Measurements from ENCODE around the gene RAB34. TPM values are rescaled to one million over a fixed set of nuclear protein-coding genes. Genes with fewer than 3 reads are reported as not detected.
A peak's percentile ranks its signal among the peaks of the same experiment; 100 is the strongest.

RAB34 gene
- total RNA-seq, 2 experiments from 2014 or later = 7.6 to 8.2 TPM

DNA sequence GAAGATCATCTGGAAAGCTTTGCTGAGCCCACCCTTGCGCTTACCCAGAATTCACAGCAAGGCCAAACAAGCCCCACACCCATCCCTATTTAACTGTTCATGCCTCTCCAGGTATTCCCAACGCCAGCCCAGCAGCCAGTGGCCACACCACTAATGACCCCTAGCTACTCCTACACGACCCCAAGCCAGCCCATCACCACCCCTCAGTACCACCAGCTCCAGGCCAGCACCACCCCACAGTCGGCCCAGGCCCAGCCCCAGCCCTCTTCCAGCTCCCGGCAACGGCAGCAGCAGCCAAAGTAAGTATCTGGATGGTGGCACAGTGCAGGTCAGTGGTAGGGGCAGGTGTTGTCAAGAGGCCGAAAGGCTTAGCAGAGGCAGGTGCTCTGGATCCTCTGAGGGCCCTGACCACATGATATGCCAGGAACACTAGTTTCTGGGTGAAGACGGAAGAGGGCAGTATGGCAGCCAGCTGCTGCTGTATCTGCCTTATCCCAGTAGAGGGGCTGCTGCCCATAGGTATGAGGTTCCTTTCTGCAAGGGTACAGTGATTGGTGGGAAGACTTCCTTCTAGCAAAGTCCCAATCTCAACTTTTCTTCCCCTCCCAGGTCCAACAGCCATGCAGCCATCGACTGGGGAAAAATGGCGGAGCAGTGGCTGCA, 16.7 kb downstream of the RAB34 start:
- Mint-ChIP-seq H3K4me1 (no peaks in the 10 kb centered on the region), H3K27ac (no peak overlapping the region), H3K4me3 (no peak overlapping the region), H3K9me3 (no peaks in the 10 kb centered on the region), H3K36me3 (peaks cover 30% of the 10 kb centered on the region), H3K27me3 (no peaks in the 10 kb centered on the region)
- DNase-seq = no peak

DNA sequence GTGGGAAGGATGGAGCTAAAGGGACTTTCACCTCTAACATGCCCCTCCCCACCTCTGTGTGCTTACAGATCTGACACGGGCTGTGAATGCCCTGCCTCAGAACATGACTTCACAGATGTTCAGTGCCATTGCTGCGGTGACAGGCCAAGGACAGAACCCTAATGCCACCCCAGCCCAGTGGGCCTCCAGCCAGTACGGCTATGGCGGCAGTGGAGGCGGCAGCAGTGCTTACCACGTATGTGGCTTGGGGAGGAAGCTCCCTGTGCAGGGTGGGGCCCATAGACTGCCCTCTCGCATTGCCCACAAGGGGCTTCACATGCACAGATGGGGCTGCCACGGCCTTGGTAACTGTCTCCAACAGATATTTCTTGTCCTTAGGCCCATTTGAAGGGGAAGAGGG, 17.4 kb downstream of the RAB34 start:
- Mint-ChIP-seq H3K4me1 (no peaks in the 10 kb centered on the region), H3K27me3 (no peaks in the 10 kb centered on the region), H3K27ac (no peak overlapping the region), H3K4me3 (no peak overlapping the region), H3K9me3 (no peaks in the 10 kb centered on the region), H3K36me3 (peaks cover 32% of the 10 kb centered on the region)
- DNase-seq = no peak

- H3K27ac Mint-ChIP-seq = no peak overlapping the region
- no peaks in the 10 kb centered on the region for H3K27me3 Mint-ChIP-seq
- no peak for DNase-seq
- no peak overlapping the region for H3K4me3 Mint-ChIP-seq
- H3K9me3 Mint-ChIP-seq = no peaks in the 10 kb centered on the region
- no peaks in the 10 kb centered on the region for H3K4me1 Mint-ChIP-seq
- peaks cover 36% of the 10 kb centered on the region for H3K36me3 Mint-ChIP-seq
Observed at GRCh38 chr17:28698253-28698941, 19.3 kb downstream of the RAB34 start.

DNA sequence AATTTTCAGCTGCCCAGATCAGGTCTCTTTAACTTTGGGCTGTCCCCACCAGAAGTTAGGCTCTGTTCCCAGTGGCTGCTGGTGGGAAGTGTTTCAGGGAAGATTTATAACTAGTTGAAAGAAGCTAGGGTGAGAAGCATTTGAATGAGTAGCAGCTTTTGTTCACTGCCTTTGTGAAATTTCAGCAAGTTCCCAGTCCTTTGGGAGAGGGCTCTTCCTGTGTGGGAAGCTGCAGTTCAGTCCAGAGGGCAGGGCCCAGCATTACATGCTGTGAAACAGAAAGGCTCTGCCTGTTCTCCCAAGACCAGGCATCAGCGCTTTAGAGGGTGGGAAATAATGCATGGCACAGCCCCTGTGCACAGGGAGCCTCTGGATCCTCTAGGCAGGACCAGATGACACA, 23.8 kb downstream of the RAB34 start:
- Mint-ChIP-seq H3K27ac (peak overlapping the region; percentile 26), H3K27me3 (no peaks in the 10 kb centered on the region), H3K4me3 (no peak overlapping the region), H3K9me3 (no peaks in the 10 kb centered on the region), H3K36me3 (peaks cover 23% of the 10 kb centered on the region), H3K4me1 (no peaks in the 10 kb centered on the region)
- DNase-seq = no peak

GRCh38 chr17:28689011-28689410, 28.7 kb downstream of the RAB34 start:
- no peak for DNase-seq
- H3K27me3 Mint-ChIP-seq = no peaks in the 10 kb centered on the region
- no peak overlapping the region for H3K27ac Mint-ChIP-seq
- no peaks in the 10 kb centered on the region for H3K9me3 Mint-ChIP-seq
- peaks cover 30% of the 10 kb centered on the region for H3K36me3 Mint-ChIP-seq
- no peak overlapping the region for H3K4me3 Mint-ChIP-seq
- H3K4me1 Mint-ChIP-seq = no peaks in the 10 kb centered on the region

GRCh38 chr17:28688481-28688880, 29.2 kb downstream of the RAB34 start:
- DNase-seq = no peak
- no peaks in the 10 kb centered on the region for H3K9me3 Mint-ChIP-seq
- H3K27me3 Mint-ChIP-seq = no peaks in the 10 kb centered on the region
- H3K4me3 Mint-ChIP-seq = no peak overlapping the region
- H3K27ac Mint-ChIP-seq = no peak overlapping the region
- no peaks in the 10 kb centered on the region for H3K4me1 Mint-ChIP-seq
- peaks cover 30% of the 10 kb centered on the region for H3K36me3 Mint-ChIP-seq

GRCh38 chr17:28686296-28686695, 31.4 kb downstream of the RAB34 start:
- H3K27ac Mint-ChIP-seq = no peak overlapping the region
- H3K4me1 Mint-ChIP-seq = no peaks in the 10 kb centered on the region
- no peaks in the 10 kb centered on the region for H3K27me3 Mint-ChIP-seq
- peaks cover 32% of the 10 kb centered on the region for H3K36me3 Mint-ChIP-seq
- H3K4me3 Mint-ChIP-seq = no peak overlapping the region
- no peak for DNase-seq
- no peaks in the 10 kb centered on the region for H3K9me3 Mint-ChIP-seq

DNA sequence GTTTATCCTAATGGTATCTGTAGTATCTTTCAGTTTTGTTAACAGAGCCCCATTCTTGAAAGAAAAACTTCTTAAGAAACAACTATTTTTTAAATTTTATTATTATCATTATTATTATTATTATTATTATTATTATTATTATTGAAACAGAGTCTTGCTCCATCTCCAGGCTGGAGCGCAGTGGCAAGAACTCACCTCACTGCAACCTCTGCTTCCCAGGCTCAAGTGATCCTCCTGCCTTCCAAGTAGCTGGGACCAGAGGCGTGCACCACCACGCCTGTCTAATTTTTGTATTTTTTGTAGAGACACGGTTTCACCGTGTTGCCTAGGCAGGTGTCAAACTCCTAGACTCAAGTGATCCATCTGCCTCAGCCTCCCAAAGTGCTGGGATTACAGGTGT, 32.3 kb downstream of the RAB34 start:
- no peaks in the 10 kb centered on the region for H3K4me1 Mint-ChIP-seq
- peaks cover 34% of the 10 kb centered on the region for H3K36me3 Mint-ChIP-seq
- DNase-seq = no peak
- no peaks in the 10 kb centered on the region for H3K9me3 Mint-ChIP-seq
- no peaks in the 10 kb centered on the region for H3K27me3 Mint-ChIP-seq
- H3K27ac Mint-ChIP-seq = no peak overlapping the region
- H3K4me3 Mint-ChIP-seq = no peak overlapping the region

- Mint-ChIP-seq H3K4me3 (no peak overlapping the region), H3K4me1 (no peaks in the 10 kb centered on the region), H3K27me3 (no peaks in the 10 kb centered on the region), H3K27ac (no peak overlapping the region), H3K9me3 (no peaks in the 10 kb centered on the region), H3K36me3 (peaks cover 34% of the 10 kb centered on the region)
- no peak for DNase-seq
Observed at GRCh38 chr17:28684963-28685362, 32.7 kb downstream of the RAB34 start.

DNA sequence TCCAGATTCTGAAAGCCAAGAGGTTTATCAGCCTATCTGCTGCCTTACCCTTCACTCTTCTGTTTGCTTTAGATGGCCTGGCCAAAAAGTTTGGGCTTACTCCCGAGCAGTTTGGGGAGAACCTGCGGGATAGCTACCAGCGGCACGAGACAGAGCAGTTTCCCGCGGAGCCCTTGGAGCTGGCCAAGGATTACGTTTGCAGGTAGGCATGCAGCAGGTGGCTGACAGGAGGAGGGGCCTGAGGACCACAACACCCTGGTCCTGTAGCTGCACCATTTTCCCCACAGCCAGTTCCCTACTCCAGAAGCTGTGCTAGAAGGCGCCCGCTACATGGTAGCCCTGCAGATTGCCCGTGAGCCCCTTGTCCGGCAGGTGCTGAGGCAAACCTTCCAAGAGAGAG, 35.0 kb downstream of the RAB34 start:
- Mint-ChIP-seq H3K27ac (no peak overlapping the region), H3K36me3 (peaks cover 26% of the 10 kb centered on the region), H3K27me3 (no peaks in the 10 kb centered on the region), H3K4me3 (no peak overlapping the region), H3K4me1 (no peaks in the 10 kb centered on the region), H3K9me3 (no peaks in the 10 kb centered on the region)
- no peak for DNase-seq

- no peak overlapping the region for H3K27ac Mint-ChIP-seq
- H3K36me3 Mint-ChIP-seq = peaks cover 39% of the 10 kb centered on the region
- no peaks in the 10 kb centered on the region for H3K9me3 Mint-ChIP-seq
- H3K4me1 Mint-ChIP-seq = no peaks in the 10 kb centered on the region
- no peak for DNase-seq
- no peak overlapping the region for H3K4me3 Mint-ChIP-seq
- H3K27me3 Mint-ChIP-seq = no peaks in the 10 kb centered on the region
Observed at GRCh38 chr17:28675980-28676379, 41.7 kb downstream of the RAB34 start.

GRCh38 chr17:28675490-28675889, 42.2 kb downstream of the RAB34 start:
- H3K27ac Mint-ChIP-seq = no peak overlapping the region

GRCh38 chr17:28669918-28670317, 47.8 kb downstream of the RAB34 start:
- H3K4me1 Mint-ChIP-seq = peaks cover 20% of the 10 kb centered on the region
- no peak overlapping the region for H3K27ac Mint-ChIP-seq
- no peaks in the 10 kb centered on the region for H3K27me3 Mint-ChIP-seq
- peaks cover 37% of the 10 kb centered on the region for H3K36me3 Mint-ChIP-seq
- no peak overlapping the region for H3K4me3 Mint-ChIP-seq
- no peak for DNase-seq
- H3K9me3 Mint-ChIP-seq = no peaks in the 10 kb centered on the region

More at GRCh38 chr17:28675490-28675889, 42.2 kb downstream of the RAB34 start:
- Mint-ChIP-seq H3K4me3 (no peak overlapping the region), H3K4me1 (no peaks in the 10 kb centered on the region), H3K9me3 (no peaks in the 10 kb centered on the region), H3K36me3 (peaks cover 42% of the 10 kb centered on the region), H3K27me3 (no peaks in the 10 kb centered on the region)
- DNase-seq = no peak

GRCh38 chr17:28667870-28668269, 49.8 kb downstream of the RAB34 start:
- no peak overlapping the region for H3K4me3 Mint-ChIP-seq
- H3K36me3 Mint-ChIP-seq = peaks cover 38% of the 10 kb centered on the region
- H3K9me3 Mint-ChIP-seq = no peaks in the 10 kb centered on the region
- DNase-seq = no peak
- peaks cover 37% of the 10 kb centered on the region for H3K4me1 Mint-ChIP-seq
- H3K27ac Mint-ChIP-seq = no peak overlapping the region
- H3K27me3 Mint-ChIP-seq = no peaks in the 10 kb centered on the region

DNA sequence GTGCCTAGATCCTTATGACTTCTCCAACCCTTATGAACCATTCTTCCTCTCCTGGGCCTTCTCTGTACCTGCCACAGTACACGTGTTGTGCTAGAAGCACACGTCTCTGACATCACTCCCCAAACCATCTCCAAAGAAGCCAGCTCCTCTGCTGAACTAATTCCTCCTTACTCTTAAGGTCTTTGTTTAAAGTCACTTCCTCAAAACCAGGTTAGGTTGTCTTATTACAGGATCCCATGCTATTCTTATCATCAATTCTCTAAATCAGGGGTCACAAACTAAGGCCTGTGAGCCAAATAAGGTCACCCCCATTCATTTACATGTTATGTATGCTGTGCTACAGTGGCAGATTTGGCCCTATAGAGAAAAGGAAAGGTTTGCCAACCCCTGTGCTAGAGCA, 51.7 kb downstream of the RAB34 start:
- Mint-ChIP-seq H3K9me3 (no peaks in the 10 kb centered on the region), H3K27me3 (no peaks in the 10 kb centered on the region), H3K4me3 (no peak overlapping the region), H3K36me3 (peaks cover 27% of the 10 kb centered on the region), H3K4me1 (peaks cover 42% of the 10 kb centered on the region), H3K27ac (no peak overlapping the region)
- DNase-seq = no peak

Measured in activated naive CD8-positive, alpha-beta T cell treated with anti-CD3 and anti-CD28 coated beads for 36 hours (primary cell).